ENCODE data around the gene VPS33B. TPM values are rescaled to one million over a fixed set of nuclear protein-coding genes. Genes with fewer than 3 reads are reported as not detected.

VPS33B gene
- 10 to 100 TPM in 3 of 4 donors, 1 to 10 TPM in 1; 7.4 to 13.9 (median 12.4) TPM for total RNA-seq

- DNase-seq = peak; percentile 78 to 79
- TF ChIP-seq, protein P1, sequence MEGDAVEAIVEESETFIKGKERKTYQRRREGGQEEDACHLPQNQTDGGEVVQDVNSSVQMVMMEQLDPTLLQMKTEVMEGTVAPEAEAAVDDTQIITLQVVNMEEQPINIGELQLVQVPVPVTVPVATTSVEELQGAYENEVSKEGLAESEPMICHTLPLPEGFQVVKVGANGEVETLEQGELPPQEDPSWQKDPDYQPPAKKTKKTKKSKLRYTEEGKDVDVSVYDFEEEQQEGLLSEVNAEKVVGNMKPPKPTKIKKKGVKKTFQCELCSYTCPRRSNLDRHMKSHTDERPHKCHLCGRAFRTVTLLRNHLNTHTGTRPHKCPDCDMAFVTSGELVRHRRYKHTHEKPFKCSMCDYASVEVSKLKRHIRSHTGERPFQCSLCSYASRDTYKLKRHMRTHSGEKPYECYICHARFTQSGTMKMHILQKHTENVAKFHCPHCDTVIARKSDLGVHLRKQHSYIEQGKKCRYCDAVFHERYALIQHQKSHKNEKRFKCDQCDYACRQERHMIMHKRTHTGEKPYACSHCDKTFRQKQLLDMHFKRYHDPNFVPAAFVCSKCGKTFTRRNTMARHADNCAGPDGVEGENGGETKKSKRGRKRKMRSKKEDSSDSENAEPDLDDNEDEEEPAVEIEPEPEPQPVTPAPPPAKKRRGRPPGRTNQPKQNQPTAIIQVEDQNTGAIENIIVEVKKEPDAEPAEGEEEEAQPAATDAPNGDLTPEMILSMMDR (IDR thresholded peaks at IDR 0.05) = no peak
- peak in 1 of 2 donors; percentile 36 for TF ChIP-seq POLR2A (IDR thresholded peaks at IDR 0.05)
- 0 to 1% methylated on average over 18 to 30 of the region's 48 CpGs for WGBS, 2 donors
- Histone ChIP-seq H3K4me1 (peaks cover 10 to 16% of the 10 kb centered on the region in 2 donors), H3K27me3 (no peaks in the 10 kb centered on the region), H3K27ac (peak within 1 kb of the TSS in 2 of 3 donors; percentile 49 to 72), H3K9me3 (no peaks in the 10 kb centered on the region), H3K36me3 (no peaks in the 10 kb centered on the region), H3K4me3 (replicated peaks in 1 of 3) (peak within 1 kb of the TSS; percentile 75 to 89 (median 83))
- intact Hi-C loops (cut with DNase I) = no loop called here
Observed at GRCh38 chr15:91022075-91022831, at the start of gene VPS33B. Gene VPS33B (minus strand): TSS chr15:91022594. CDS start chr15:91022249, 345 bp downstream.

DNA sequence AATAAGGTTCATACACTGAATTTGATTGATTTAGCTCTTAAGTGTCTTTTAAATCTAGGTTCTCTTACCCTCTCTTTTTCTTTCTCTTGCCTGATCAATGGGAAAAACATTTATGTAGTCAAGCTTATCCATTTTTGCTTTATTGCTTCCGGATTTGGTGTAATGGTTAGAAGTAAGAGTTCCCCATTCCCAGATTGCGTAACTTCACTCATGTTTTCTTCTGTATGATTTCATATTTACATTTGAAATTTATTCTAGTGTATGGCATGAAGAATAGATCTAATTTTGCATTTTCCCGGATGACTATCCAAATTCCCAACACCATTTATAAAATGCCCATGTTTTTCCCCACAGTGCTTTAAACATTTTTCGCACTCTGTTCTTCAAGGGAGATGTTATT is 49.8 kb upstream of the VPS33B start:
- H3K9me3 ChIP-seq = no peaks in the 10 kb centered on the region
- 93 to 95% methylated on average over 4 of the region's 4 CpGs for WGBS, 2 donors
- intact Hi-C loops (cut with DNase I) = no loop called here
- no peak overlapping the region for H3K4me3 ChIP-seq (replicated peaks in 1 of 3)
- H3K4me1 ChIP-seq = no peaks in the 10 kb centered on the region
- TF ChIP-seq, protein P1 (IDR thresholded peaks at IDR 0.05) = no peak
- no peak for TF ChIP-seq POLR2A (IDR thresholded peaks at IDR 0.05)
- no peaks in the 10 kb centered on the region for H3K36me3 ChIP-seq
- no peak overlapping the region for H3K27ac ChIP-seq
- no peaks in the 10 kb centered on the region for H3K27me3 ChIP-seq
- no peak for DNase-seq

- TF ChIP-seq, protein P1 (IDR thresholded peaks at IDR 0.05) = no peak
- TF ChIP-seq POLR2A (IDR thresholded peaks at IDR 0.05) = no peak
- intact Hi-C loops (cut with DNase I) = no loop called here
- Histone ChIP-seq H3K4me3 (replicated peaks in 1 of 3) (no peak overlapping the region), H3K27me3 (no peaks in the 10 kb centered on the region), H3K9me3 (no peaks in the 10 kb centered on the region), H3K36me3 (no peaks in the 10 kb centered on the region), H3K4me1 (no peaks in the 10 kb centered on the region), H3K27ac (no peak overlapping the region)
- WGBS, 2 donors = 88% methylated on average over 8 of the region's 8 CpGs
- no peak for DNase-seq
Observed at GRCh38 chr15:91070872-91071271, 48.5 kb upstream of the VPS33B start.

DNA sequence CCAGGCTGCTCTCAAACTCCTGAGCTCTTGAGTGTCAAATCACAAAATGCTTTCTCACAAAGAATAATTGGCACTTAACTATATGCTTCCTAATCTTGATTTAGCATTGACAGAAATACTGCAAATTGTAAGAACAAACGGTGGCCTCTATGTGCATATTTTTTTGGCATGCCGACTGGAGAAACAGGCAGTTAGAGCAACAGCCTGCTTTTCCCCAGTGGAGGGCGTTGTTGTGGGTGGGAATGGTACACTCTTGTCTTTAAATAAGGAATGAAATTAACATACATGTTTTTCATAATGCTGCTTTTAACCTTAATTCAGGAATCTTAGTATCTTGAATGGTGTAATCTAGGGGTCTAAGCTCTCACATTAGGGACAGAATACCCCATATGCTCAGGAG is 46.6 kb upstream of the VPS33B start:
- 70 to 80% methylated on average over 3 of the region's 3 CpGs for WGBS, 2 donors

DNA sequence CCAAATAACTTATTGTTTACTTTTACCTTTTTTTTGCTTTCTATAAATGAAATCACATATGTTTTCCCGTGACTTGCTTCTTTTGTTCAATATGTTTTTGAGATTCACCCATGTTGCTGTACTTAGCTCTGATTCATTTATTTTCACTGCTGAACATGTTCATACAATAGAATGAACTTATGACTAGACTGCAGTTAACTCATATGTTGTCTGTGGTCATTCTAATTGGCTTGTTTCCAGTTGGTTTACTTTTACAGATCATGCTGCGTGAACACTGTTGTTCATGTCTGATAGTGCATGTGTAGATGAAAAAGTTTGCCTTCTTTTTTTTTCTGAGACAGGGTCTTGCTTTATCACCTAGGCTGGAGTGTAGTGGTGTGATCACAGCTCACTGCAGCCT is 46.0 kb upstream of the VPS33B start:
- Histone ChIP-seq H3K9me3 (no peaks in the 10 kb centered on the region), H3K36me3 (no peaks in the 10 kb centered on the region), H3K4me3 (replicated peaks in 1 of 3) (no peak overlapping the region), H3K27me3 (no peaks in the 10 kb centered on the region), H3K4me1 (no peaks in the 10 kb centered on the region), H3K27ac (no peak overlapping the region)
- 96% methylated on average over 2 of the region's 2 CpGs for WGBS, 2 donors
- no peak for DNase-seq
- intact Hi-C loops (cut with DNase I) = no loop called here
- no peak for TF ChIP-seq POLR2A (IDR thresholded peaks at IDR 0.05)
- TF ChIP-seq, protein P1 (IDR thresholded peaks at IDR 0.05) = no peak

More for the DNA sequence above, 46.6 kb upstream of the VPS33B start:
- Histone ChIP-seq H3K27me3 (no peaks in the 10 kb centered on the region), H3K36me3 (no peaks in the 10 kb centered on the region), H3K9me3 (no peaks in the 10 kb centered on the region), H3K4me3 (replicated peaks in 1 of 3) (no peak overlapping the region), H3K4me1 (no peaks in the 10 kb centered on the region), H3K27ac (no peak overlapping the region)
- intact Hi-C loops (cut with DNase I) = no loop called here
- no peak for TF ChIP-seq POLR2A (IDR thresholded peaks at IDR 0.05)
- TF ChIP-seq, protein P1 (IDR thresholded peaks at IDR 0.05) = no peak
- DNase-seq = no peak

All from thyroid gland (tissue), 4 donors.